ENCODE results near the gene MOCS1.

The MOCS1 gene

GRCh38 chr6:39922821-39923220 lies 11.4 kb downstream of the MOCS1 start:
- no peak for DNase-seq

DNA sequence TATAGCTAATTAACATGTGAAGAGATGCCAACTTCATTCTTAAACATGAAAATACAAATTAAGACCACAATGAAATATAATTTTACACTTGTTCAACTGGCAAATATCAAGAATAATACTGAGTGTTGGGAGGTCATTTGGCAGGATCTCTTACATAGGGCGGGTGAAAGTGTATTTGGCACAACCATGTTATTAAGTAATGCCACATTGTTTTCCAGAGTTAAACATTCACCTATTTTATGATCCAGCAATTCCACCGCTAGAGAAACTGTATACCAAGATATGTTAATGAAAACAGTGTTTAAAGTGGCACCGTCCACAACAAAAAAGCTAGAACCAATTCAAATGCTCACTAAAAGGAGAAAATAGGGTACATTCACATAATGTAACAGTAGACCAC lies 14.1 kb downstream of the MOCS1 start:
- no peak for DNase-seq

- no peak for DNase-seq
Measured at GRCh38 chr6:39918831-39919230, 15.4 kb downstream of the MOCS1 start.

DNA sequence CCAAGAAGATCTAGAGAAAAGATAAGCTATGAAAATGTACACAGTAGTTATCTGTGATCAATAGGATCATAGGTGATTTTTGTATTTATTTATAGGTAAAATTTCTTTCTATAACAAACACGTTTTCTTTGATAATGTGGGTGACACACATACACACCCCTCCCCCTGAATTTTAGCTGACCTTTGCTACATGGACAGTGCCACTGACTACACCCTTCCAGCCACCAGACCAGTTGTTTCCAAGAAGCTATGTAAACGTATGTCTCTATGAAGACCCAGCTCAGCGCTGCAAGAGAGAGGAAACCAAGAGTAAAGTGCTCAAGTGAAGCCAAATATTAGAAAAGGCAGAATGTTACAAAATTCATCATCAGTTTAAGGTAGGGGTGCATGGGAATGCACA lies 16.3 kb downstream of the MOCS1 start:
- DNase-seq = no peak

DNA sequence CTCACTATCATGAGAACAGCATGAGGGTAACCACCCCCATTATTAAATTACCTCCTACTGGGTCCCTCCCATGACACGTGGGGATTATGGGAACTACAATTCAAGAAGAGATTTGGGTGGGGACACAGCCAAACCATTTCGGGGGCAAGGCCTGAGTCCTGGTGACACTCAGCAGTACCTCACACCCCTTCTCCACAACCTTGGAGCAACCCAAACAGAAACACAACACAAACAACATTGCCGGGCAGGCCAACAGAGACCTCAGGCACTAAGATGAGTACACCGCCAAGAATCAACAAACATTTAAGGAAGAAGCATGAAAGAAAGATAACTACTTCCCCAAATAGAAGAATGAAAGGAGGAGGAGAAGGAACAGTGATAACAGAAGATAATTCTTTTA lies 16.9 kb downstream of the MOCS1 start:
- DNase-seq = no peak

- DNase-seq = no peak
Measured at GRCh38 chr6:39915866-39916265, 18.4 kb downstream of the MOCS1 start.

DNA sequence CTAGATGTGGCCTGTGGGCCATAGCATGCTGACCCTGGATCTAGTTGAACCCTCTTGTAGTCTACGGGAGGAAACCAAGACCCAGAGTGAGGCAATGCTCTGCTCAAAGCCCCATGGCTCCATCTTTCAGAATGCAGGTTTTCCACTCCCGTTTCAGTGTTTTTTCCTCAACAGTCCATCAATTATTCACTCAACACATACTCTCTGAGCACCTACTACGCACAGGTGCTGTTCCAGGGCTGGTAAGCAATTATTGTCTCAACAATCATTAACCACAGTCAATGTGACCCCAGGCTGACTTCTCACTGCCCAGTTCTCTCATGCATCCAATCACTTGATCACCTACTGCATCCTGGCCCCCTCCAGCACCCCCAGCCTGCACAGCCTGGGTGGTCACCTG lies 20.0 kb downstream of the MOCS1 start:
- DNase-seq = no peak

GRCh38 chr6:39913391-39913916 lies 20.8 kb downstream of the MOCS1 start:
- no peak for DNase-seq

DNA sequence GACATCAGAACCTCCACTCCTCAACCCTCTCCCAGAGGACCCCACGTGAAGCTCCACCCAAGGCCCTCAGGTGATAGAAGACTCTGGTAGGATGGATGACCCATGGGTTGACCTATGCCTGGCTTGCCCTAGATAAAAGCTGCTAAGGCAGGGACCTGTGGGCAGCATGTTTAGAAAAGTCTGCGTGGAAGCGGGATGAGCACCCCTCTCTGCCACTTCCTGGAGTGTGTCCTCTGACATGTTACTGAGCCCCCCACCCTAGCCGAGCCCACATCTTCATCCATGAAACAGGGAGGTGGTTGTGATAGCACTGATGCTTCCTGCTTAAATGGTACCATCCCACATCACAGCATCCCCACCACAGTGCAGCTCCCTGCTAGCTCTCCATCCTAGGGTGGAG lies 21.8 kb downstream of the MOCS1 start:
- no peak for DNase-seq

DNA sequence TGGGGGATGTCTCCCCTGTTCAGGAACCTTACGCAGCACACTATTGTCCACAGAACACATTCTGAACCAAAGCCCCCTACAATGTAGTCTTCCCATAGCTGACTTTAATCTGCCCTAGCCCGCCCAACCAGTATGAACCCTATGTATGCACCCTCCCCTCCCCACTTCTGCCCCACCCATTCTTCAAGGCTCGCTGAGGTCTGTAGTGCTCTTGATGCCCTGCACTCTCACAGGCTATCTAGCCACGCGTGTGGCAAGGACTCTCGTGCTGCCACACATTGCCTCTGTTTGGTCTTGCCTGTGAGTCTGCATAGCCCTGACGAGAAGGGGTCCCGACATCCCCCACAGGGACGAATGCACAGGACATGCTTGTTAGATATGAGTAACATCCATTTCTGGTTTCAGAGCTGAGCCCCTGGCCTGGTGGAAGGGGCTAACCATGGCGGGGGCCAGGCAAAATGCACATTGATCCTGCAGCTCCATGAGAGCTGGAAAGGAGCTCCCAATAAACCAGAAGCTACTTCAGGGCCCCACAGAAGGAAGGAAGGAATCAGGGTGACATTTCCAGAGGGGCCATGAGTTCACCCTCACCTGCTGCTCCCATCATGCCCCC lies 22.6 kb downstream of the MOCS1 start:
- no peak for DNase-seq

DNA sequence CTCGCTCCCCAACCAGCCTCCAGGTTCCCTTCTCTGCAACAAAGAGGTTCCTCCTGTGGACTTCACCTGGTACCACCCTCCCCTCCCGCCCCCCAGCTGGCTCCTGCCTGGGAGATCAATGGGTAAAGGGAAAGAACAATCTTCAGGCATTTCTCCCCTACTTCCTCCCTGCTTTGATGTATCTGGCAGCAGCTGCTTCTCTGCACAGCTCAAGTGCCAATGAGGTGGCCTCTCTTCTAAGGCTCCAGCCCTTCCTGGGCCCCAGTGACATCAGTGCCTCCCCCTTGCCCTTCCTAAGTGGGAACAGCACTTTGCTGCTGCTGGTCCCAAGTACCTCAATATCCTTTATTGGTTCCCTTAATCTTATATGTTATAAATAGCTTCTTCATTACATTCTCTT lies 23.5 kb downstream of the MOCS1 start:
- DNase-seq = no peak

DNA sequence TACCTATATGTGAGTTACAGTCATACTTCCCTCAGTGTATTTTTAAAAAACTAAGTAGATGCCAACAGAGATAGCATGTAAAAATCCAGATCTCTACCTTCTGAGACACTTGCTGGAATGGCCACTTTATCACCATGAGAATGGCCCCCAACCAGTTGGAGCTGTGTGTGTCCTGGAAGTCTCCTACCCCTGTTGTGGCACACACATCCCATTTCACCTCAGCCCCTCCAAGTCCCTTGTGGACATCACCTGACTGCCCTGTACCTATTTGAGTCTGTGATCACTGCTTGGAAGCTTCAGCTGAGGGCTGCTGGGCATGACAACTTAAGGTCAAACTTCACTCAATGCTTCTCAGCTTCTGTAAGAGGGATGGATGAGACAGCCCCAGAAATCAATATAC lies 24.1 kb downstream of the MOCS1 start:
- no peak for DNase-seq

DNA sequence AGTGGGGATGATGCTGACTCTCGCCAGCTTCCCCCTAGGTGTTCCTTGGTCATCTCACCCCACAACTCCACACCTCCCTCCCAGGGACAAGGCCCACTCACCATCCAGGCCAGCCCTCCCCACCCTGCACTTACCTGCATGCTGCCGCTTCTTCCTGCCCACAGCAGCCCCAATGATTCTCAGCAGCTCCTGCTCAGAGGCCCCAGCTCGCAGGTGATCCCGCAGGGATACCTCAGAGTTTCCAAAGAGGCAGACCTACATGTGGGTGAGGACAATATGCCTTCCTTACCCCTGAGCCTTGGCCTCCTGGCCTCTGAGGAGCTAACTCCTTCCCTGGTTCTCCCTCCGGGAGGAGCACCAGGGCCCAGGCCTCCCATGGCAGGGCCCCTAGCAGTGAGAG lies 24.6 kb downstream of the MOCS1 start:
- DNase-seq = no peak

GRCh38 chr6:39908838-39909583 lies 25.3 kb downstream of the MOCS1 start:
- no peak for DNase-seq

GRCh38 chr6:39907871-39908575 lies 26.2 kb downstream of the MOCS1 start:
- no peak for DNase-seq

DNA sequence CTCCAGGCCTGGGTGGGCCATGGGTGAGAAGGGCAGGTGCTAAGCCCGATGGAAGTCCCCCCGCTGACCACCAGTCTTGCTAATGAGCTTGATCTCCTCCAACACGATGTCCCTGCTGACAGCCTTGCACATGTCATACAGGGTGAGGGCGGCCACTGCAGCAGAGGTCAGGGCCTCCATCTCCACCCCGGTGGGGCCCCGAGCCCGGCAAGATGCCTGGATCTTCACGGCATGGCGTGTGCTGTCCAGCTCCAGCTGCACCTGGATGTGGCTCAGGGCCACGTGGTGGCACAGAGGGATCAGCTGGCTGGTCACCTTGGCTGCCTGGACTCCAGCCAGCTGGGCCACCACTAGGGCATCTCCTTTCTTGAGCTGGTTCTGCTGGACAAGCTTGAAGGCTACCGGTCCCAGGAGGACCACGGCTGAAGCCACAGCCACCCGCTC lies 27.9 kb downstream of the MOCS1 start:
- DNase-seq = no peak

DNA sequence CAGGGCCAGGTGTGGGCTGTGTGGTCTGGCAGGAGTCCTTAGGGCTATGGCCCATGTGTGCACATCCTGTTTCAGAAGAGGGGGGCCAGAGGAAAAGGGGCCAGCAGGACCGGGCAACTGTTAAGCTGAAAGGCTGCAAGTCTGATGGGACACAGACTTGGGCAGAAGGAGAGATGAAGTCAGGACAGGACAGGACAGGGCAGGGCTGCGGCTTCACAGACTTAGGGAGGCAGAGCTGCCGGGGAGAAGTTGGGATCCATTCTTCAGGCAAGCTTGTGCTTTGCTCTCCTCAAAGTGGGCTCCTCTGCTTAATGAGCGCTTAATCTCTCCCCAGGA lies 28.7 kb downstream of the MOCS1 start:
- DNase-seq = no peak

- no peak for DNase-seq
Measured at GRCh38 chr6:39904946-39905639, 29.2 kb downstream of the MOCS1 start.

- no peak for DNase-seq
Measured at GRCh38 chr6:39903656-39904055, 30.6 kb downstream of the MOCS1 start.

DNA sequence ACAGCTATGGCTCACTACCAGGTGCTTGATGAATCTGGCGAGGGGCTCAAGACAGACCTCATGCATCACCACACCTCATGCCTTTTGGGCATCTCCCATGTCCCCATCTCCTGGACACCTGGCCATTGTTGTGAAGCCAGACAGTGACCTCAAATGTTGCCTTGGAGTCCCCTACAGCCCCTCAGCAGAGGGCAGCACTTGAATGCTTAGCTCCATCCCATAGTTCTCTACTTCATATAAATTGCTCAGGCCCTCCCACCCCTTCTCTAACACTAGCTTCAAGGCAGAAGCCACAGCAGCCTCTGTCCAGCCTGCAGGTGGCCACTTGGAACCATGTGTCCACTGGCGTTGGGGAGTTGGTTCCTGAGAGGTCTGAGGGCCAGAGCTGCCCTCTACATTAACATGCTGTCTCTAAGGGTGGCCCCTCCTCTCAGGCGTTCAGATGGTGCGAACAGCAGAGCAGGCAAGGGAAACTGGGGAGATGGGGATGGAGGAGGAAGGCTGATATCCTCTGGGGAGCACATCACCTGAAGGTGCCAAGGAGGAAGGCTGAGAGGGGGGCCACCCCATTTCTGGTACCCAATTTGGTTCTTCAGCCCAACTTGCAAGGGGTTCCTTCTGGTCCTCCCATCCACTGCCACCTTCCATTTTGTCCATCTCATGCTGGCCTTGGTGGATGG lies 31.3 kb downstream of the MOCS1 start:
- DNase-seq = no peak

GRCh38 chr6:39902136-39902535 lies 32.1 kb downstream of the MOCS1 start:
- DNase-seq = no peak

- DNase-seq = no peak
Measured at GRCh38 chr6:39901670-39902069, 32.6 kb downstream of the MOCS1 start.

DNA sequence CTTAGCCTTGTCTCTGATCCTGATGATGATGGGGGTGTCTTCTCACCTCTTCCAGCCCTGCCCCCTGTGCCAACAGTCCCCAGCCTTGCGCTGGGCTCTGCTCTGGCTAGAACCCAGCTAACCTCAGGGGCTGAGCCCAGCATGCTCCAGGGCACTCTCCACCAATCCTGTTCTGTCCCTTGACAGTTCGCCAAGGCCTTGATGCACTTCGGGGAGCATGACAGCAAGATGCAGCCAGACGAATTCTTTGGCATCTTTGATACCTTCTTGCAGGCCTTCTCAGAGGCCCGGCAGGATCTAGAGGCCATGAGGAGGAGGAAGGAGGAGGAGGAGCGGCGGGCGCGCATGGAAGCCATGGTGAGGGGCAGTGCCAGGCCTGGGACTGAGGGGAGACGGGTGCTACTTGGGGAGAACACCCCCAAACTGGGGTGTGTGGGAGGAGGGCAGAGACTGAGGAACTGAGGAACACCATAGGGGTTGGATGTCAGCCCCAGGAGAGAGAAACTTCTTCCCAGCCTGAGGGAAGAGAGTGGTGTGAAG lies 33.1 kb downstream of the MOCS1 start:
- DNase-seq = no peak
